Activated naive CD4-positive, alpha-beta T cell treated with anti-CD3 and anti-CD28 coated beads, Interleukin-2, amount 10 ng/mL, durations not matched to agents 5 hours and 36 hours (primary cell): ENCODE measurements around the gene TWF1. TPM values are rescaled to one million over a fixed set of nuclear protein-coding genes. Genes with fewer than 3 reads are reported as not detected.

Experiments
- total RNA-seq, 2 experiments: library from RNA; stranded (reverse); gene quantifications; one replicate each; pipeline ENCODE4 v1.2.3, GENCODE V29; 2021

TWF1 gene
- total RNA-seq: 10 to 100 TPM; 23.0 to 26.0 TPM

GRCh38 chr12:43805860-43806736 is at the start of gene TWF1:
Gene TWF1, minus strand, starts transcription at chr12:43806317. Its CDS starts 72 bp downstream, at chr12:43806245.

GRCh38 chr12:43835656-43836474 is 29.7 kb upstream of the TWF1 start, which contains the start of gene TMEM117:
Gene TMEM117, plus strand, starts transcription at chr12:43836081.

GRCh38 chr12:43758728-43759563 is 47.2 kb downstream of the TWF1 start, which contains the start of the genes IRAK4 and PUS7L:
Gene IRAK4, plus strand, starts transcription at chr12:43758951. Its CDS starts 9,161 bp downstream, at chr12:43768112.
Gene PUS7L, minus strand, starts transcription at chr12:43758790. Its CDS starts 3,545 bp downstream, at chr12:43755245.

Other genes with a start within 250 kb of the TWF1 start
- gene PUS7L, start 47.5 kb downstream of the TWF1 start, total RNA-seq: 10 to 100 TPM; 19.8 to 22.2 TPM
- 10 to 100 TPM; 43.5 to 46.6 TPM for gene IRAK4, start 47.4 kb downstream of the TWF1 start, total RNA-seq
- gene TMEM117, start 29.8 kb upstream of the TWF1 start, total RNA-seq: 1 to 10 TPM; 1.0 to 1.1 TPM